K562 (cell line): ENCODE data around the gene MBNL2. TPM values are rescaled to one million over a fixed set of nuclear protein-coding genes. Genes with fewer than 3 reads are reported as not detected.

Experiments
- ATAC-seq: fragments of 200-7000 bp; cut with Tn5 transposase; 3 replicates; pipeline ENCODE4 v1.9.1; 2020; ENCODE audit warnings: moderate library complexity
- BruUV-seq: library from RNA; stranded (reverse); fragments of 400-500 nt; replicated peaks from 2 replicates; lab custom pipeline; 2021; lab: Mats Ljungman, UMichigan
- CTCF ChIA-PET: fragments of 300-600 bp; formaldehyde crosslinking; extraction: SDS; loops from one replicate; lab custom pipeline; 2021; ENCODE audit warnings: low intra/inter-chr PET ratio; lab: Yijun Ruan, JAX
- POLR2A ChIA-PET: fragments of 300-600, 350-650 bp; sonication (Branson Sonifier 250); formaldehyde crosslinking; extraction: SDS; loops from one replicate; lab custom pipeline; 2021; ENCODE audit warnings: antibody characterized with exemption, inconsistent platforms; lab: Yijun Ruan, JAX
- DNase-seq, 4 experiments: peaks; one replicate each; pipeline versions ENCODE4 v3.0.0 to v3.0.0-alpha.2; 2011 to 2018; ENCODE audit warnings: low spot score in 3 of 4, mixed read lengths in 3 of 4; ENCODE audit errors: extremely low read depth in 1 of 4
- FAIRE-seq: peaks from 2 replicates; lab custom pipeline; 2011; peaks lifted over from hg19 to GRCh38; lab: Jason Lieb, UNC
- H2AFZ ChIP-seq: 2 replicates; pipeline ENCODE4 v1.6.0; 2011; ENCODE audit warnings: low read depth, low read length, control low read depth, inconsistent platforms
- H3K27ac ChIP-seq: fragments of 200-600 bp; 3 replicates; pipeline ENCODE4 v1.8.0; 2011; ENCODE audit warnings: low read depth, mild to moderate bottlenecking, control low read depth, inconsistent platforms, low read length, moderate library complexity, mixed read lengths; ENCODE audit errors: extremely low read depth
- H3K27me3 ChIP-seq, 2 experiments: fragments of 300-600 bp in 1 of 2; 2 replicates in 1 of 2; 3 replicates in 1 of 2; pipeline versions ENCODE4 v1.6.0 to v1.8.0; 2011; ENCODE audit warnings: inconsistent platforms in 2 of 2, low read length in 2 of 2, mild to moderate bottlenecking in 1 of 2, mixed read lengths in 1 of 2, moderate library complexity in 1 of 2; ENCODE audit not compliant: control insufficient read depth in 2 of 2, insufficient read depth in 2 of 2
- H3K36me3 ChIP-seq: fragments of 300-600 bp; 3 replicates; pipeline ENCODE4 v1.8.0; 2011; ENCODE audit warnings: mild to moderate bottlenecking, low read length, inconsistent platforms; ENCODE audit not compliant: control insufficient read depth, insufficient read depth
- H3K4me1 ChIP-seq, 2 experiments: fragments of 200-600 bp in 1 of 2; replicated peaks in 1 of 2; 2 replicates in 1 of 2; 3 replicates in 1 of 2; pipeline versions ENCODE4 v1.5.1 to v1.8.0; 2011; ENCODE audit warnings: inconsistent platforms in 2 of 2, low read length in 2 of 2, mild to moderate bottlenecking in 1 of 2, mixed read lengths in 1 of 2, moderate library complexity in 1 of 2; ENCODE audit not compliant: control insufficient read depth in 2 of 2, insufficient read depth in 2 of 2
- H3K4me2 ChIP-seq: 2 replicates; pipeline ENCODE4 v1.6.1; 2011; ENCODE audit warnings: low read length, control low read depth, inconsistent platforms, mixed read lengths; ENCODE audit not compliant: insufficient read depth
- H3K4me3 ChIP-seq: fragments of 200-600 bp; sonication (generic), shearing (Covaris generic); 2 replicates; pipeline ENCODE4 v1.5.1; 2016; ENCODE audit warnings: control low read depth, inconsistent platforms
- H3K79me2 ChIP-seq: fragments of 200-600 bp; 3 replicates; pipeline ENCODE4 v1.8.0; 2011; ENCODE audit warnings: low read length, inconsistent platforms; ENCODE audit not compliant: control insufficient read depth, insufficient read depth
- H3K9ac ChIP-seq, 2 experiments: 2 replicates each; pipeline versions ENCODE4 v1.6.0 to v1.6.1; 2011; ENCODE audit warnings: low read depth in 2 of 2, low read length in 2 of 2, control low read depth in 1 of 2, inconsistent platforms in 1 of 2, mild to moderate bottlenecking in 1 of 2, mixed read lengths in 1 of 2; ENCODE audit not compliant: insufficient read depth in 1 of 2
- H3K9me1 ChIP-seq: one replicate; pipeline ENCODE4 v1.6.0; 2011; ENCODE audit warnings: inconsistent platforms, mild to moderate bottlenecking, low read length, moderate library complexity; ENCODE audit not compliant: control insufficient read depth, insufficient read depth
- H3K9me3 ChIP-seq: replicated peaks from 2 replicates; pipeline ENCODE4 v1.5.1; 2011; ENCODE audit warnings: low read depth, low read length, inconsistent platforms; ENCODE audit not compliant: control insufficient read depth, insufficient read depth
- H4K20me1 ChIP-seq: replicated peaks from 2 replicates; pipeline ENCODE4 v1.6.1; 2011; ENCODE audit warnings: low read length, inconsistent platforms, mixed read lengths; ENCODE audit not compliant: control insufficient read depth, insufficient read depth
- BCL6 ChIP-seq: fragments of 250-450 bp; sonication (Bioruptor Pico); IDR thresholded peaks from 2 replicates; pipeline ENCODE4 v1.4.0; 2020
- CBX3 ChIP-seq, 2 experiments: IDR thresholded peaks; 1 replicate in 1 of 2; 2 replicates in 1 of 2; pipeline ENCODE4 v1.6.1; 2012; ENCODE audit warnings: inconsistent platforms in 2 of 2, low read length in 2 of 2, borderline replicate concordance in 1 of 2, control low read depth in 1 of 2
- CHD2 ChIP-seq: IDR thresholded peaks from 2 replicates; pipeline ENCODE4 v1.6.1; 2011; ENCODE audit warnings: low read depth, low read length
- E2F8 ChIP-seq: fragments of 450-650 bp; IDR thresholded peaks from 2 replicates; pipeline ENCODE4 v1.7.1; 2018; ENCODE audit warnings: mild to moderate bottlenecking, low read depth; ENCODE audit not compliant: partially characterized antibody
- HDAC6 ChIP-seq: IDR thresholded peaks from 2 replicates; pipeline ENCODE4 v1.6.1; 2012; ENCODE audit warnings: low read depth, mild to moderate bottlenecking, control low read depth, inconsistent platforms, low read length, moderate library complexity
- NR1H2 ChIP-seq: sonication (generic); formaldehyde crosslinking; IDR thresholded peaks from 2 replicates; pipeline ENCODE4 v1.4.0; 2020; ENCODE audit warnings: mild to moderate bottlenecking, missing genetic modification reagents
- OTX1 ChIP-seq: fragments of 450-650 bp; formaldehyde crosslinking; IDR thresholded peaks from 2 replicates; pipeline ENCODE4 v1.4.0; 2022; ENCODE audit warnings: mild to moderate bottlenecking
- TEAD2 ChIP-seq: fragments of 450-650 bp; IDR thresholded peaks from 2 replicates; pipeline ENCODE4 v1.6.1; 2016; ENCODE audit warnings: missing genetic modification characterization, control low read depth, missing compliant biosample characterization
- ZBTB12 ChIP-seq: fragments of 250-450 bp; sonication (Bioruptor Pico); IDR thresholded peaks from 2 replicates; pipeline ENCODE4 v1.4.0; 2020
- ZNF24 ChIP-seq: fragments of 450-650 bp; IDR thresholded peaks from 2 replicates; pipeline ENCODE4 v1.6.1; 2016
- WGBS: fragments of 100-300 bp; shearing (Covaris generic); methylation state at CpG from one replicate; pipeline ENCODE4 v1.1.6; 2016; ENCODE audit warnings: low coverage, mixed read lengths; ENCODE audit not compliant: insufficient coverage; ENCODE audit errors: missing lambda C conversion rate; 5-methylcytosine and 5-hydroxymethylcytosine counted together
- in situ Hi-C: fragments of 300-500 bp; cut with MboI; formaldehyde crosslinking; loops from 4 replicates; pipeline ENCODE4 v1.15.0; 2018; ENCODE audit warnings: inconsistent platforms, mixed read lengths
- intact Hi-C: fragments of 100-400 bp; cut with micrococcal nuclease; formaldehyde crosslinking; loops from 2 replicates; pipeline ENCODE4 v1.14.2; 2022
- polyA plus RNA-seq, 8 experiments: library from polyadenylated mRNA; depleted of rRNA in 4 of 8; stranded (reverse) in 5 of 8; unstranded in 3 of 8; fragments of >200 nt; fragmentation: Nextera tagmentation in 2 of 8; fragmentation: Illumina TruSeq in 1 of 8; extraction: Ambion mirVana in 2 of 8; extraction: Trizol in 1 of 8; gene quantifications; 2 replicates each; pipeline versions ENCODE4 v1.2.1 to v1.2.3, GENCODE V29; 2011 to 2014; ENCODE audit warnings: inconsistent platforms in 1 of 8, missing spikeins in 1 of 8
- total RNA-seq, 7 experiments: library from RNA; depleted of rRNA in 6 of 7; stranded (reverse); fragments of >200 nt in 6 of 7; fragmentation: Illumina TruSeq in 2 of 7; extraction: Trizol in 2 of 7; gene quantifications; 2 replicates each; pipeline versions ENCODE4 v1.2.1 to v1.2.3, GENCODE V29; 2011 to 2021; ENCODE audit warnings: low replicate concordance in 1 of 7
- TF ChIP-seq, protein P1 (sequence below): fragments of 250-450 bp; sonication (Bioruptor Pico); IDR thresholded peaks from 2 replicates; pipeline ENCODE4 v1.8.0; 2021; ENCODE audit warnings: mild to moderate bottlenecking, moderate library complexity

The MBNL2 gene
- total and polyA plus RNA-seq, 9 of the 15 experiments (the other 6 are each of a cell fraction or from before 2014, with no cell fraction given), result 7.0 to 24.8 (median 13.8) TPM

GRCh38 chr13:97440598-97441170 is 218.6 kb downstream of the MBNL2 start:
- Histone ChIP-seq H3K36me3 (no peaks in the 10 kb centered on the region), H4K20me1 (no peaks in the 10 kb centered on the region), H2AFZ (no peak overlapping the region), H3K9me3 (no peaks in the 10 kb centered on the region), H3K9me1 (no peaks in the 10 kb centered on the region), H3K27me3 (no peaks in the 10 kb centered on the region), H3K27ac (no peak overlapping the region), H3K4me1 (peaks cover 0 to 10% of the 10 kb centered on the region in 2 experiments; a peak in 2 of 5 replicates), H3K4me3 (no peak overlapping the region), H3K9ac (no peak overlapping the region), H3K4me2 (no peak overlapping the region), H3K79me2 (peaks cover 13% of the 10 kb centered on the region)
- POLR2A ChIA-PET, result interaction anchor here (1.2 kb wide), 1 partner anchor 10 kb away, joined by 4 read pairs; no protein-coding TSS in a partner anchor
- CTCF ChIA-PET, result no interaction called here
- ATAC-seq (no peak), DNase-seq (no peak), FAIRE-seq (no peak)
- intact Hi-C loops, result no loop called here
- TF ChIP-seq ZNF24 (peak; percentile 60; the same call in 1 of the 2 replicates), BCL6 (CRISPR knock-in tag) (no peak)
- BruUV-seq, result no TSS peak
- in situ Hi-C loops, result no loop called here
- WGBS, result 49% methylated on average over 2 of the region's 2 CpGs

DNA sequence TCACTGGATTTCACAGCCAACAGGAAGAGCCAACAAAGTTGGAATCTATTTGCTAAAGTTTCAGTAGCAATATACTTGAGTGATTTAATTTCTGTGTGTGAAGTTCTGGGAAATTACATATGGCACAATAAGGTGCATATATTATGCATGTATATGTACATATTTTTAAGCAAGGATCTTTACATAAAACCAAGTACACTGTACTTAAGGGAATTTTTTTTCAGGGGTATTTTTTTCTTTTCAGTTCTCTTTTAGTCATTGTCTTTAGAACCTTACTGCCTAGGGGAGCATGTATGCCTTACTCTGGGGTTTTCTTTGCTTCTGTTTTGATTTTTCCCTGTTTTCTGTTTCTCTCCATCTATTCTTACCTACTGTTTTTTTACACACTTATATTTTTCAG is 219.2 kb downstream of the MBNL2 start:
- Histone ChIP-seq H3K9me1 (no peaks in the 10 kb centered on the region), H2AFZ (no peak overlapping the region), H3K9me3 (no peaks in the 10 kb centered on the region), H3K79me2 (peaks cover 6% of the 10 kb centered on the region; the same call in 2 of the 3 replicates), H3K27ac (no peak overlapping the region), H3K4me2 (no peak overlapping the region), H4K20me1 (no peaks in the 10 kb centered on the region), H3K9ac (no peak overlapping the region), H3K27me3 (no peaks in the 10 kb centered on the region)
- ATAC-seq, result no peak
- intact Hi-C loops, result no loop called here
- in situ Hi-C loops, result no loop called here
- no peak for FAIRE-seq
- CTCF ChIA-PET, result no interaction called here
- no peak for DNase-seq
- no peak for TF ChIP-seq E2F8
- TF ChIP-seq CHD2, result no peak
- no peak for TF ChIP-seq TEAD2 (tag)
- TF ChIP-seq OTX1 (CRISPR knock-in tag), result no peak
- TF ChIP-seq NR1H2 (CRISPR knock-in tag), result no peak
- no peak for TF ChIP-seq ZBTB12 (CRISPR knock-in tag)
- TF ChIP-seq, protein P1, sequence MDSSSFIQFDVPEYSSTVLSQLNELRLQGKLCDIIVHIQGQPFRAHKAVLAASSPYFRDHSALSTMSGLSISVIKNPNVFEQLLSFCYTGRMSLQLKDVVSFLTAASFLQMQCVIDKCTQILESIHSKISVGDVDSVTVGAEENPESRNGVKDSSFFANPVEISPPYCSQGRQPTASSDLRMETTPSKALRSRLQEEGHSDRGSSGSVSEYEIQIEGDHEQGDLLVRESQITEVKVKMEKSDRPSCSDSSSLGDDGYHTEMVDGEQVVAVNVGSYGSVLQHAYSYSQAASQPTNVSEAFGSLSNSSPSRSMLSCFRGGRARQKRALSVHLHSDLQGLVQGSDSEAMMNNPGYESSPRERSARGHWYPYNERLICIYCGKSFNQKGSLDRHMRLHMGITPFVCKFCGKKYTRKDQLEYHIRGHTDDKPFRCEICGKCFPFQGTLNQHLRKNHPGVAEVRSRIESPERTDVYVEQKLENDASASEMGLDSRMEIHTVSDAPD (CRISPR knock-in tag), result no peak
- no peak for TF ChIP-seq HDAC6
- no peak for TF ChIP-seq CBX3 (IDR thresholded peaks at IDR 0.05; ENCODE audit: borderline replicate concordance in 1 of 2, low read length in 2 of 2)
- TF ChIP-seq, all 486 proteins: peak for 0
- POLR2A ChIA-PET, result no interaction called here
- Histone ChIP-seq H3K36me3 (no peaks in the 10 kb centered on the region), H3K4me3 (no peak overlapping the region), H3K4me1 (peaks cover 0 to 7% of the 10 kb centered on the region in 2 experiments; a peak in 2 of 5 replicates)
- no TSS peak for BruUV-seq
